CD14-positive monocyte (primary cell): Measurements from ENCODE around the gene CD180. TPM values are rescaled to one million over a fixed set of nuclear protein-coding genes. Genes with fewer than 3 reads are reported as not detected.

ENCODE experiments used
- DNase-seq, 3 donors: peaks; one replicate each; pipeline ENCODE4 v3.0.0-alpha.2; 2011 to 2022
- H2AFZ ChIP-seq: 2 replicates; pipeline ENCODE4 v1.6.0; 2012; ENCODE audit warnings: mild to moderate bottlenecking, low read depth, low read length, inconsistent platforms; ENCODE audit not compliant: insufficient read depth, poor library complexity, severe bottlenecking
- H3K27ac ChIP-seq, 2 donors: 1 replicate in 1 of 2; 2 replicates in 1 of 2; pipeline ENCODE4 v1.5.1; 2012 to 2013; ENCODE audit warnings: low read length in 2 of 2, control low read depth in 1 of 2, inconsistent platforms in 1 of 2, low read depth in 1 of 2, mild to moderate bottlenecking in 1 of 2
- H3K27me3 ChIP-seq, 2 donors: one replicate each; pipeline versions ENCODE4 v1.6.0 to v1.6.1; 2011 to 2013; ENCODE audit warnings: low read length in 2 of 2; ENCODE audit not compliant: control insufficient read depth in 2 of 2, insufficient read depth in 2 of 2
- H3K36me3 ChIP-seq, 2 donors: replicated peaks in 1 of 2; 1 replicate in 1 of 2; 2 replicates in 1 of 2; pipeline versions ENCODE4 v1.5.1 to v1.6.1; 2012 to 2013; ENCODE audit warnings: low read length in 2 of 2, control low read depth in 1 of 2, inconsistent platforms in 1 of 2, mild to moderate bottlenecking in 1 of 2; ENCODE audit not compliant: insufficient read depth in 2 of 2, control insufficient read depth in 1 of 2
- H3K4me1 ChIP-seq, 2 donors: 1 replicate in 1 of 2; 2 replicates in 1 of 2; pipeline versions ENCODE4 v1.5.1 to v1.6.1; 2012 to 2013; ENCODE audit warnings: low read length in 2 of 2, control low read depth in 1 of 2, inconsistent platforms in 1 of 2, mild to moderate bottlenecking in 1 of 2, moderate library complexity in 1 of 2; ENCODE audit not compliant: insufficient read depth in 2 of 2, control insufficient read depth in 1 of 2
- H3K4me2 ChIP-seq: replicated peaks from 2 replicates; pipeline ENCODE3; 2012; ENCODE audit warnings: low read length, moderate library complexity, mild to moderate bottlenecking; ENCODE audit not compliant: poor library complexity, severe bottlenecking; ENCODE audit errors: extremely low read depth
- H3K4me3 ChIP-seq, 3 experiments: fragments of 200-600 bp in 1 of 3; sonication (generic) in 1 of 3; replicated peaks in 1 of 3; 1 replicate in 2 of 3; 2 replicates in 1 of 3; pipeline ENCODE4 v1.5.1; 2011 to 2013; ENCODE audit warnings: low read length in 3 of 3, mild to moderate bottlenecking in 3 of 3, control low read depth in 2 of 3, low read depth in 2 of 3, inconsistent platforms in 1 of 3, moderate library complexity in 1 of 3
- H3K79me2 ChIP-seq: 2 replicates; pipeline ENCODE4 v1.6.0; 2012; ENCODE audit warnings: mild to moderate bottlenecking, control low read depth, inconsistent platforms, low read length, moderate library complexity; ENCODE audit not compliant: insufficient read depth
- H3K9ac ChIP-seq: 2 replicates; pipeline ENCODE4 v1.6.0; 2017; ENCODE audit warnings: low read length, mild to moderate bottlenecking; ENCODE audit not compliant: insufficient read depth, poor library complexity, severe bottlenecking
- H3K9me3 ChIP-seq, 2 donors: replicated peaks in 1 of 2; 1 replicate in 1 of 2; 2 replicates in 1 of 2; pipeline versions ENCODE4 v1.5.1 to v1.6.1; 2012 to 2013; ENCODE audit warnings: low read length in 2 of 2, control low read depth in 1 of 2; ENCODE audit not compliant: control insufficient read depth in 1 of 2, insufficient read depth in 1 of 2
- H4K20me1 ChIP-seq: 2 replicates; pipeline ENCODE4 v1.6.0; 2012; ENCODE audit warnings: mild to moderate bottlenecking, low read length, control low read depth, moderate library complexity; ENCODE audit not compliant: insufficient read depth
- H3K27ac Mint-ChIP-seq, 7 donors: one replicate each; pipeline ENCODE4 v1.8.0; 2020; ENCODE audit warnings: mild to moderate bottlenecking in 7 of 7, mixed read lengths in 7 of 7, moderate library complexity in 6 of 7, inconsistent platforms in 2 of 7
- H3K27me3 Mint-ChIP-seq, 3 donors: one replicate each; pipeline ENCODE4 v1.8.0; 2021 to 2022; ENCODE audit warnings: low read depth in 3 of 3, mild to moderate bottlenecking in 3 of 3, mixed read lengths in 3 of 3, moderate library complexity in 3 of 3, inconsistent platforms in 1 of 3
- H3K36me3 Mint-ChIP-seq, 2 donors: one replicate each; pipeline ENCODE4 v1.8.0; 2020; ENCODE audit warnings: mixed read lengths in 2 of 2, inconsistent platforms in 1 of 2, mild to moderate bottlenecking in 1 of 2
- H3K4me1 Mint-ChIP-seq: one replicate; pipeline ENCODE4 v1.8.0; 2020; ENCODE audit warnings: mild to moderate bottlenecking, mixed read lengths
- H3K4me3 Mint-ChIP-seq, 2 donors: one replicate each; pipeline ENCODE4 v1.8.0; 2020; ENCODE audit warnings: mild to moderate bottlenecking in 2 of 2, mixed read lengths in 2 of 2, moderate library complexity in 1 of 2
- H3K9me3 Mint-ChIP-seq, 7 donors: one replicate each; pipeline ENCODE4 v1.8.0; 2020 to 2022; ENCODE audit warnings: mixed read lengths in 7 of 7, mild to moderate bottlenecking in 6 of 7, moderate library complexity in 6 of 7, inconsistent platforms in 2 of 7
- CTCF ChIP-seq: fragments of 200-600 bp; IDR thresholded peaks from one replicate; pipeline ENCODE4 v1.8.0; 2022; ENCODE audit warnings: antibody characterized with exemption, mild to moderate bottlenecking
- WGBS: methylation state at CpG from one replicate; pipeline ENCODE4 v1.1.5; 2013; ENCODE audit warnings: missing lambda C conversion rate; ENCODE audit not compliant: insufficient coverage; 5-methylcytosine and 5-hydroxymethylcytosine counted together
- intact Hi-C, 2 donors: fragments of 100-400 bp; cut with micrococcal nuclease; formaldehyde crosslinking; loops; one replicate each; pipeline versions ENCODE4 v1.15.0 to v1.15.1; 2023
- polyA plus RNA-seq, 3 donors: library from polyadenylated mRNA; depleted of rRNA in 1 of 3; unstranded in 2 of 3; stranded (reverse) in 1 of 3; fragments of 300-500 nt in 2 of 3; fragments of >200 nt in 1 of 3; fragmentation: Illumina TruSeq in 2 of 3; gene quantifications; 1 replicate in 2 of 3; 2 replicates in 1 of 3; pipeline ENCODE4 v1.2.3, GENCODE V29; 2012 to 2021

Gene CD180
- polyA plus RNA-seq, 3 donors: 6.1 to 22.0 (median 11.7) TPM

GRCh38 chr5:67193439-67193807, 3.2 kb downstream of the CD180 start:
- H3K4me3 ChIP-seq: peak overlapping the region; percentile 5 to 73 (median 33)
- Mint-ChIP-seq H3K36me3 (peaks cover 31 to 46% of the 10 kb centered on the region in 2 donors), H3K27me3 (no peaks in the 10 kb centered on the region), H3K9me3 (peaks cover 0 to 6% (median 3%) of the 10 kb centered on the region in 7 donors), H3K4me1 (peaks cover 93% of the 10 kb centered on the region), H3K27ac (peak overlapping the region; percentile 96 to 99 (median 97)), H3K4me3 (peak overlapping the region; percentile 63 to 87)
- H2AFZ ChIP-seq: no peak overlapping the region
- H3K4me2 ChIP-seq: peak overlapping the region; percentile 64
- H3K27me3 ChIP-seq: no peaks in the 10 kb centered on the region
- WGBS: no CpG with 5 or more reads among the region's 2 CpGs
- peak overlapping the region; percentile 90 to 93 for H3K27ac ChIP-seq
- H3K79me2 ChIP-seq: peaks cover 90% of the 10 kb centered on the region
- no peak for TF ChIP-seq CTCF
- H3K9ac ChIP-seq: peak overlapping the region; percentile 56
- H3K4me1 ChIP-seq: peaks cover 93 to 100% of the 10 kb centered on the region in 2 donors
- no peaks in the 10 kb centered on the region for H4K20me1 ChIP-seq
- H3K36me3 ChIP-seq: no peaks in the 10 kb centered on the region
- intact Hi-C loops: loop anchor here in 1 of 2 donors (2.0 kb wide), 1 partner anchor 15 kb away; no protein-coding TSS in a partner anchor
- DNase-seq: no peak
- no peaks in the 10 kb centered on the region for H3K9me3 ChIP-seq

- Histone ChIP-seq H3K9me3 (no peaks in the 10 kb centered on the region), H3K27ac (peak overlapping the region; percentile 90 to 93), H3K4me2 (peak overlapping the region; percentile 64), H3K79me2 (peaks cover 95% of the 10 kb centered on the region), H3K27me3 (no peaks in the 10 kb centered on the region), H3K9ac (peak overlapping the region; percentile 56), H3K36me3 (no peaks in the 10 kb centered on the region), H3K4me3 (peak overlapping the region; percentile 16 to 73 (median 33)), H3K4me1 (peaks cover 93 to 100% of the 10 kb centered on the region in 2 donors), H2AFZ (no peak overlapping the region), H4K20me1 (no peaks in the 10 kb centered on the region)
- no peak for TF ChIP-seq CTCF
- DNase-seq: peak; percentile 73 to 84 (median 80)
- H3K4me3 Mint-ChIP-seq: peak overlapping the region; percentile 63 to 87
- H3K36me3 Mint-ChIP-seq: peaks cover 31 to 50% of the 10 kb centered on the region in 2 donors
- H3K27me3 Mint-ChIP-seq: no peaks in the 10 kb centered on the region
- peaks cover 93% of the 10 kb centered on the region for H3K4me1 Mint-ChIP-seq
- WGBS: 83% methylated on average over 1 of the region's 9 CpGs
- peaks cover 0 to 6% (median 3%) of the 10 kb centered on the region in 7 donors for H3K9me3 Mint-ChIP-seq
- intact Hi-C loops: loop anchor here in 1 of 2 donors (2.0 kb wide), 1 partner anchor 14 kb away; no protein-coding TSS in a partner anchor
- H3K27ac Mint-ChIP-seq: peak overlapping the region; percentile 96 to 99 (median 97)
These were observed 3.7 kb downstream of the CD180 start for GRCh38 chr5:67192719-67193438.
